ENCODE measurements around the gene ATP2C2.

DNA sequence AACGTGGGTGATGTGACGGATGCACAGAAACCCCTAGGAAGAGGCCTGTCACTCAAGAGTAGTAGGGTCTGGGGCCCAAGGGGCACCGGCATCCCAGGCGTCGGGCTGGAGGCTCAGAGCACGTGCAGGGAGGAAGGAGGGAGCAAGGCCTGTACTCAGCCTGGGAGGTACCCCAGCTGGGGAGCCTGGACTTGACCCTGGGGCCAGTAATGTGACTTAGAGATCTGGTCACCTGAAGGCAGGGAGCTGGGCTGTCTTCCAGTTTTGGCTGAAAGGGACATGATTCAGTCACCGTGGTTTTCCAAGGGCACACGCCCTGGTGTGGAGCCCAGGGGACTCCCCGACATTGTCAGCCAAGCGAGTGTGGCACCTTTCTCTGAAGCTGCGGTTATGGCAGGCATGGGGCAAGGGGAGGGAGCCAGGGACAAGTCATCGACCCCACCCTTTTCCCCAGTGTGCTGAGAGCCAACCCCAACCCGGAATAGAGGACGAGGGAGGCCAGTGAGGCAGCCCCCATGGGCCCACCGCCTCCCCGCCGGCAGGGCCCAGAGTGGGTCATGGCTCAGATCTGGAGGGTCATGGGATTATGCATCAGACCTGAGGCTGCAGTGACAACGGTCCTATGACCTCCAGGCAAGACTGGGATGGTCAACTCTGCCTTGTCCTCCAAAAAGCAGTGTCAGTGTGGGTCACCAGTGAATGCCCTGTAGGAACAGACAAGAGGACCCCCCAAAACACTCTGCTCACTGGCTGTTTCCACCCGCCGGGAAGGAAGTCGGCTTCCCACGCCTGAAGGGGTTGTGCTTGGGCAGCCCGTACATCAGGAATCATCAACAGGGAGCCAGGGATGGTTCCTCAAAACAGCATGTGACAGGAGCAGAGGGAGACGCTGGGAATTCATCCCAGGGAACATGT lies 94.2 kb downstream of the ATP2C2 start:
- no peak for TF ChIP-seq POLR2AphosphoS5 (IDR thresholded peaks at IDR 0.05; ENCODE audit: low read depth, low read length)
- no peak for TF ChIP-seq TAF1 (IDR thresholded peaks at IDR 0.05; ENCODE audit: borderline replicate concordance, insufficient read depth, low read length)
- TF ChIP-seq, protein P1, sequence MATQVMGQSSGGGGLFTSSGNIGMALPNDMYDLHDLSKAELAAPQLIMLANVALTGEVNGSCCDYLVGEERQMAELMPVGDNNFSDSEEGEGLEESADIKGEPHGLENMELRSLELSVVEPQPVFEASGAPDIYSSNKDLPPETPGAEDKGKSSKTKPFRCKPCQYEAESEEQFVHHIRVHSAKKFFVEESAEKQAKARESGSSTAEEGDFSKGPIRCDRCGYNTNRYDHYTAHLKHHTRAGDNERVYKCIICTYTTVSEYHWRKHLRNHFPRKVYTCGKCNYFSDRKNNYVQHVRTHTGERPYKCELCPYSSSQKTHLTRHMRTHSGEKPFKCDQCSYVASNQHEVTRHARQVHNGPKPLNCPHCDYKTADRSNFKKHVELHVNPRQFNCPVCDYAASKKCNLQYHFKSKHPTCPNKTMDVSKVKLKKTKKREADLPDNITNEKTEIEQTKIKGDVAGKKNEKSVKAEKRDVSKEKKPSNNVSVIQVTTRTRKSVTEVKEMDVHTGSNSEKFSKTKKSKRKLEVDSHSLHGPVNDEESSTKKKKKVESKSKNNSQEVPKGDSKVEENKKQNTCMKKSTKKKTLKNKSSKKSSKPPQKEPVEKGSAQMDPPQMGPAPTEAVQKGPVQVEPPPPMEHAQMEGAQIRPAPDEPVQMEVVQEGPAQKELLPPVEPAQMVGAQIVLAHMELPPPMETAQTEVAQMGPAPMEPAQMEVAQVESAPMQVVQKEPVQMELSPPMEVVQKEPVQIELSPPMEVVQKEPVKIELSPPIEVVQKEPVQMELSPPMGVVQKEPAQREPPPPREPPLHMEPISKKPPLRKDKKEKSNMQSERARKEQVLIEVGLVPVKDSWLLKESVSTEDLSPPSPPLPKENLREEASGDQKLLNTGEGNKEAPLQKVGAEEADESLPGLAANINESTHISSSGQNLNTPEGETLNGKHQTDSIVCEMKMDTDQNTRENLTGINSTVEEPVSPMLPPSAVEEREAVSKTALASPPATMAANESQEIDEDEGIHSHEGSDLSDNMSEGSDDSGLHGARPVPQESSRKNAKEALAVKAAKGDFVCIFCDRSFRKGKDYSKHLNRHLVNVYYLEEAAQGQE (IDR thresholded peaks at IDR 0.05; ENCODE audit: insufficient read depth in 1 of 2, low read depth in 2 of 2, low read length in 2 of 2), result no peak
- no peak for TF ChIP-seq SIN3A (IDR thresholded peaks at IDR 0.05; ENCODE audit: borderline replicate concordance, insufficient read depth, low read length)
- no peak for TF ChIP-seq FOXP2 (optimal IDR thresholded peaks at IDR 0.05; ENCODE audit: borderline replicate concordance, extremely low read depth, extremely low read length, insufficient read depth)

Measured in PFSK-1 (cell line).